Frontal cortex (tissue), 4 donors: ENCODE results near the gene TERT. TPM values are rescaled to one million over a fixed set of nuclear protein-coding genes. Genes with fewer than 3 reads are reported as not detected.
"Not testable (repeated sequence)": the region's sequence is repeated elsewhere in the genome, so short reads cannot be mapped to it uniquely, and the experiment has no call there.

Experiments
- DNase-seq, 2 donors: peaks; one replicate each; pipeline ENCODE4 v3.0.0; 2012; ENCODE audit warnings: low spot score in 2 of 2
- FAIRE-seq: peaks from 2 replicates; lab custom pipeline; 2012; peaks lifted over from hg19 to GRCh38; lab: Jason Lieb, UNC
- total RNA-seq: library from RNA; depleted of rRNA; stranded (reverse); fragments of >200 nt; gene quantifications from one replicate; pipeline ENCODE4 v1.2.3, GENCODE V29; 2014
- donor health status: control.
- donor health status: control.
- donor health status: control.

TERT gene
- total RNA-seq, 1 donor from 2014 or later, result not detected

GRCh38 chr5:1268056-1268455 lies 26.8 kb downstream of the TERT start:
- DNase-seq (no peak), FAIRE-seq (no peak)

GRCh38 chr5:1267464-1267863 lies 27.4 kb downstream of the TERT start:
- not testable (repeated sequence) for FAIRE-seq

GRCh38 chr5:1266791-1267190 lies 28.1 kb downstream of the TERT start:
- FAIRE-seq, result no peak

More at GRCh38 chr5:1267464-1267863, 27.4 kb downstream of the TERT start:
- not testable (repeated sequence) for DNase-seq

GRCh38 chr5:1265461-1266455 lies 29.1 kb downstream of the TERT start:
- no peak for DNase-seq
- no peak for FAIRE-seq

More at GRCh38 chr5:1266791-1267190, 28.1 kb downstream of the TERT start:
- DNase-seq, result no peak

GRCh38 chr5:1265026-1265425 lies 29.8 kb downstream of the TERT start:
- no peak for DNase-seq
- FAIRE-seq, result no peak

GRCh38 chr5:1264211-1264610 lies 30.7 kb downstream of the TERT start:
- DNase-seq, result no peak
- FAIRE-seq, result no peak

GRCh38 chr5:1262381-1262780 lies 32.5 kb downstream of the TERT start:
- FAIRE-seq (no peak), DNase-seq (no peak)

- no peak for FAIRE-seq
Measured at GRCh38 chr5:1261643-1262042, 33.2 kb downstream of the TERT start.

GRCh38 chr5:1259806-1260480 lies 34.9 kb downstream of the TERT start:
- FAIRE-seq (no peak), DNase-seq (no peak)

More at GRCh38 chr5:1261643-1262042, 33.2 kb downstream of the TERT start:
- no peak for DNase-seq

GRCh38 chr5:1257841-1258240 lies 37.0 kb downstream of the TERT start:
- FAIRE-seq (no peak), DNase-seq (no peak)

- no peak for FAIRE-seq
- DNase-seq, result no peak
Measured at GRCh38 chr5:1257363-1257762, 37.5 kb downstream of the TERT start.

GRCh38 chr5:1256776-1257175 lies 38.1 kb downstream of the TERT start:
- no peak for FAIRE-seq

GRCh38 chr5:1255081-1255561 lies 39.7 kb downstream of the TERT start:
- no peak for FAIRE-seq
- no peak for DNase-seq

More at GRCh38 chr5:1256776-1257175, 38.1 kb downstream of the TERT start:
- DNase-seq, result no peak

GRCh38 chr5:1254196-1254595 lies 40.7 kb downstream of the TERT start:
- no peak for FAIRE-seq
- DNase-seq, result no peak

GRCh38 chr5:1253456-1254105 lies 41.3 kb downstream of the TERT start:
- DNase-seq, result no peak
- FAIRE-seq, result no peak

GRCh38 chr5:1252681-1253080 lies 42.2 kb downstream of the TERT start:
- DNase-seq (no peak), FAIRE-seq (no peak)

- DNase-seq, result no peak
- no peak for FAIRE-seq
Measured at GRCh38 chr5:1251678-1252580, 42.9 kb downstream of the TERT start.

- DNase-seq (no peak), FAIRE-seq (no peak)
Measured at GRCh38 chr5:1249366-1250280, 45.2 kb downstream of the TERT start.
